GM23338 (cell line): ENCODE data around the gene AQP1. TPM values are rescaled to one million over a fixed set of nuclear protein-coding genes. Genes with fewer than 3 reads are reported as not detected.

Source experiments
- ATAC-seq: fragments of 200-7000 bp; cut with Tn5 transposase; 3 replicates; pipeline ENCODE4 v1.9.1; 2020
- DNase-seq: peaks from one replicate; pipeline ENCODE4 v3.0.0-alpha.2; 2015; ENCODE audit warnings: low spot score
- H2AFZ ChIP-seq: fragments of 200-600 bp; sonication (generic); 2 replicates; pipeline ENCODE4 v1.8.0; 2016; ENCODE audit warnings: antibody characterized with exemption, mild to moderate bottlenecking, moderate library complexity
- H3F3A ChIP-seq: fragments of 200-600 bp; sonication (generic); replicated peaks from 2 replicates; pipeline ENCODE4 v1.8.0; 2017; ENCODE audit warnings: antibody characterized with exemption, mixed run types, low read depth
- H3K27ac ChIP-seq: fragments of 200-600 bp; sonication (generic); 2 replicates; pipeline ENCODE4 v1.6.1; 2016; ENCODE audit warnings: low read depth
- H3K27me3 ChIP-seq: fragments of 200-600 bp; sonication (generic); 2 replicates; pipeline ENCODE4 v1.8.0; 2016; ENCODE audit warnings: mild to moderate bottlenecking, mixed run types, moderate library complexity; ENCODE audit not compliant: insufficient read depth
- H3K36me3 ChIP-seq: fragments of 200-600 bp; sonication (generic); 2 replicates; pipeline ENCODE4 v1.8.0; 2016; ENCODE audit warnings: mild to moderate bottlenecking; ENCODE audit not compliant: insufficient read depth
- H3K4me1 ChIP-seq: fragments of 200-600 bp; sonication (generic); 2 replicates; pipeline ENCODE4 v1.8.0; 2016; ENCODE audit warnings: mild to moderate bottlenecking, moderate library complexity; ENCODE audit not compliant: insufficient read depth
- H3K4me2 ChIP-seq: fragments of 200-600 bp; sonication (generic); 2 replicates; pipeline ENCODE4 v1.7.1; 2017; ENCODE audit warnings: mixed run types
- H3K4me3 ChIP-seq: fragments of 200-600 bp; sonication (generic); 2 replicates; pipeline ENCODE4 v1.6.1; 2016; ENCODE audit warnings: mixed run types
- H3K79me2 ChIP-seq: fragments of 200-600 bp; sonication (generic); replicated peaks from 2 replicates; pipeline ENCODE4 v1.8.0; 2017; ENCODE audit warnings: mild to moderate bottlenecking; ENCODE audit not compliant: insufficient read depth
- H3K9me2 ChIP-seq: fragments of 200-600 bp; sonication (generic); 2 replicates; pipeline ENCODE4 v1.8.0; 2017; ENCODE audit not compliant: insufficient read depth
- H4K20me1 ChIP-seq: fragments of 200-600 bp; sonication (generic); replicated peaks from 2 replicates; pipeline ENCODE4 v1.8.0; 2017; ENCODE audit warnings: mild to moderate bottlenecking; ENCODE audit not compliant: insufficient read depth
- H3K27ac Mint-ChIP-seq: 2 replicates; pipeline ENCODE4 v1.8.0; 2020; ENCODE audit warnings: inconsistent platforms, mild to moderate bottlenecking, moderate library complexity, mixed read lengths
- H3K27me3 Mint-ChIP-seq: 3 replicates; pipeline ENCODE4 v1.8.0; 2022; ENCODE audit warnings: low read depth, mild to moderate bottlenecking, moderate library complexity, mixed read lengths, inconsistent platforms; ENCODE audit not compliant: insufficient read depth, poor library complexity
- H3K36me3 Mint-ChIP-seq: 3 replicates; pipeline ENCODE4 v1.8.0; 2021; ENCODE audit warnings: low read depth, mild to moderate bottlenecking, inconsistent platforms, moderate library complexity, mixed read lengths
- H3K4me1 Mint-ChIP-seq: 3 replicates; pipeline ENCODE4 v1.8.0; 2020; ENCODE audit warnings: mild to moderate bottlenecking, inconsistent platforms, mixed read lengths
- H3K4me3 Mint-ChIP-seq: 3 replicates; pipeline ENCODE4 v1.8.0; 2021; ENCODE audit warnings: moderate library complexity, mild to moderate bottlenecking, inconsistent platforms, mixed read lengths
- H3K9me3 Mint-ChIP-seq: 3 replicates; pipeline ENCODE4 v1.8.0; 2020; ENCODE audit warnings: moderate library complexity, mild to moderate bottlenecking, inconsistent platforms, mixed read lengths
- CREB1 ChIP-seq: fragments of 250-450 bp; sonication (Bioruptor Pico); IDR thresholded peaks from 2 replicates; pipeline ENCODE4 v1.5.0; 2020; ENCODE audit warnings: low read depth, mild to moderate bottlenecking, moderate library complexity
- EZH2 ChIP-seq: fragments of 200-600 bp; sonication (generic); IDR thresholded peaks from one replicate; pipeline ENCODE4 v1.8.0; 2017; ENCODE audit warnings: antibody characterized with exemption, mild to moderate bottlenecking, low read depth; ENCODE audit not compliant: unreplicated experiment
- JUNB ChIP-seq: IDR thresholded peaks from one replicate; pipeline ENCODE4 v1.6.1; 2016; ENCODE audit warnings: antibody characterized with exemption; ENCODE audit not compliant: unreplicated experiment
- NANOG ChIP-seq: IDR thresholded peaks from 2 replicates; pipeline ENCODE4 v1.6.1; 2016; ENCODE audit warnings: antibody characterized with exemption, borderline replicate concordance
- POLR2AphosphoS5 ChIP-seq: IDR thresholded peaks from 2 replicates; pipeline ENCODE4 v1.6.1; 2016; ENCODE audit warnings: antibody characterized with exemption, low read depth
- REST ChIP-seq: IDR thresholded peaks from one replicate; pipeline ENCODE4 v1.6.1; 2018; ENCODE audit warnings: antibody characterized with exemption; ENCODE audit not compliant: unreplicated experiment
- STAT1 ChIP-seq: IDR thresholded peaks from one replicate; pipeline ENCODE4 v1.6.1; 2016; ENCODE audit warnings: antibody characterized with exemption; ENCODE audit not compliant: unreplicated experiment
- ZNF114 ChIP-seq: fragments of 250-450 bp; sonication (Bioruptor Pico); IDR thresholded peaks from 2 replicates; pipeline ENCODE4 v1.5.0; 2020; ENCODE audit warnings: mild to moderate bottlenecking, moderate library complexity
- ZNF331 ChIP-seq: fragments of 250-450 bp; sonication (Bioruptor Pico); IDR thresholded peaks from 2 replicates; pipeline ENCODE4 v1.5.0; 2020; ENCODE audit warnings: low read depth, mild to moderate bottlenecking, moderate library complexity
- polyA plus RNA-seq: library from polyadenylated mRNA; unstranded; fragments of >200 nt; fragmentation: Nextera tagmentation; extraction: Ambion mirVana; gene quantifications from 2 replicates; pipeline ENCODE4 v1.2.1, GENCODE V29; 2016
- total RNA-seq: library from RNA; depleted of rRNA; stranded (reverse); fragments of >200 nt; shearing (Covaris generic); gene quantifications from 2 replicates; pipeline ENCODE4 v1.2.3, GENCODE V29; 2014
- TF ChIP-seq, protein P1 (sequence below): IDR thresholded peaks from 2 replicates; pipeline ENCODE4 v1.6.1; 2016; ENCODE audit warnings: antibody characterized with exemption
- TF ChIP-seq, protein P2 (sequence below), 2 experiments: fragments of 200-600 bp in 1 of 2; sonication (generic) in 1 of 2; conservative IDR thresholded peaks; 2 replicates each; pipeline versions ENCODE4 v1.5.1 to v1.6.1; 2016 to 2017; ENCODE audit warnings: antibody characterized with exemption in 2 of 2, low read depth in 2 of 2, mild to moderate bottlenecking in 2 of 2, moderate library complexity in 1 of 2

AQP1 gene
- total and polyA plus RNA-seq, 2 experiments from 2014 or later, result 0.28 TPM; not detected in 1

GRCh38 chr7:30871655-30872054 is 40.0 kb upstream of the AQP1 start (continued):
- TF ChIP-seq REST (no peak), ZNF331 (CRISPR knock-in tag) (no peak), CREB1 (CRISPR knock-in tag) (no peak), ZNF114 (CRISPR knock-in tag) (no peak), JUNB (no peak), POLR2AphosphoS5 (no peak)
- TF ChIP-seq, protein P1, sequence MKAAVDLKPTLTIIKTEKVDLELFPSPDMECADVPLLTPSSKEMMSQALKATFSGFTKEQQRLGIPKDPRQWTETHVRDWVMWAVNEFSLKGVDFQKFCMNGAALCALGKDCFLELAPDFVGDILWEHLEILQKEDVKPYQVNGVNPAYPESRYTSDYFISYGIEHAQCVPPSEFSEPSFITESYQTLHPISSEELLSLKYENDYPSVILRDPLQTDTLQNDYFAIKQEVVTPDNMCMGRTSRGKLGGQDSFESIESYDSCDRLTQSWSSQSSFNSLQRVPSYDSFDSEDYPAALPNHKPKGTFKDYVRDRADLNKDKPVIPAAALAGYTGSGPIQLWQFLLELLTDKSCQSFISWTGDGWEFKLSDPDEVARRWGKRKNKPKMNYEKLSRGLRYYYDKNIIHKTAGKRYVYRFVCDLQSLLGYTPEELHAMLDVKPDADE, result no peak

GRCh38 chr7:30873207-30873606 is 38.4 kb upstream of the AQP1 start:
- no peak for DNase-seq
- Mint-ChIP-seq H3K27me3 (peaks cover 3% of the 10 kb centered on the region), H3K4me1 (peaks cover 13% of the 10 kb centered on the region), H3K9me3 (no peaks in the 10 kb centered on the region; the same call in 2 of the 3 replicates), H3K27ac (no peak overlapping the region), H3K4me3 (no peak overlapping the region), H3K36me3 (peaks cover 13% of the 10 kb centered on the region; the same call in 2 of the 3 replicates)
- no peak overlapping the region for H3K4me3 ChIP-seq
- ATAC-seq, result no peak
- H3K27ac ChIP-seq, result no peak overlapping the region
- H4K20me1 ChIP-seq, result no peaks in the 10 kb centered on the region
- no peaks in the 10 kb centered on the region for H3K27me3 ChIP-seq
- H3K79me2 ChIP-seq, result no peaks in the 10 kb centered on the region
- no peak overlapping the region for H2AFZ ChIP-seq
- no peaks in the 10 kb centered on the region for H3F3A ChIP-seq
- H3K36me3 ChIP-seq, result no peaks in the 10 kb centered on the region
- H3K9me2 ChIP-seq, result no peaks in the 10 kb centered on the region
- H3K4me1 ChIP-seq, result no peaks in the 10 kb centered on the region
- H3K4me2 ChIP-seq, result no peak overlapping the region
- no peak for TF ChIP-seq NANOG
- TF ChIP-seq ZNF331 (CRISPR knock-in tag), result no peak
- no peak for TF ChIP-seq JUNB
- no peak for TF ChIP-seq STAT1
- TF ChIP-seq REST, result no peak
- TF ChIP-seq EZH2, result no peak
- TF ChIP-seq, protein P2, sequence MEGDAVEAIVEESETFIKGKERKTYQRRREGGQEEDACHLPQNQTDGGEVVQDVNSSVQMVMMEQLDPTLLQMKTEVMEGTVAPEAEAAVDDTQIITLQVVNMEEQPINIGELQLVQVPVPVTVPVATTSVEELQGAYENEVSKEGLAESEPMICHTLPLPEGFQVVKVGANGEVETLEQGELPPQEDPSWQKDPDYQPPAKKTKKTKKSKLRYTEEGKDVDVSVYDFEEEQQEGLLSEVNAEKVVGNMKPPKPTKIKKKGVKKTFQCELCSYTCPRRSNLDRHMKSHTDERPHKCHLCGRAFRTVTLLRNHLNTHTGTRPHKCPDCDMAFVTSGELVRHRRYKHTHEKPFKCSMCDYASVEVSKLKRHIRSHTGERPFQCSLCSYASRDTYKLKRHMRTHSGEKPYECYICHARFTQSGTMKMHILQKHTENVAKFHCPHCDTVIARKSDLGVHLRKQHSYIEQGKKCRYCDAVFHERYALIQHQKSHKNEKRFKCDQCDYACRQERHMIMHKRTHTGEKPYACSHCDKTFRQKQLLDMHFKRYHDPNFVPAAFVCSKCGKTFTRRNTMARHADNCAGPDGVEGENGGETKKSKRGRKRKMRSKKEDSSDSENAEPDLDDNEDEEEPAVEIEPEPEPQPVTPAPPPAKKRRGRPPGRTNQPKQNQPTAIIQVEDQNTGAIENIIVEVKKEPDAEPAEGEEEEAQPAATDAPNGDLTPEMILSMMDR (conservative IDR thresholded peaks at IDR 0.05; ENCODE audit: low read depth in 2 of 2), result no peak
- no peak for TF ChIP-seq POLR2AphosphoS5
- no peak for TF ChIP-seq ZNF114 (CRISPR knock-in tag)
